WERI-Rb-1 (cell line): ENCODE data around the gene LSG1.
A peak's percentile ranks its signal among the peaks of the same experiment; 100 is the strongest.
"Not testable (repeated sequence)": the region's sequence is repeated elsewhere in the genome, so short reads cannot be mapped to it uniquely, and the experiment has no call there.

ENCODE experiments used
- DNase-seq: peaks from one replicate; pipeline ENCODE4 v3.0.0-alpha.2; 2020
- H3K27ac ChIP-seq: fragments of 250-450 bp; sonication (Bioruptor Pico); 2 replicates; pipeline ENCODE4 v1.5.1; 2020; ENCODE audit warnings: mild to moderate bottlenecking, moderate library complexity
- H3K27me3 ChIP-seq: fragments of 250-450 bp; sonication (Bioruptor Pico); 2 replicates; pipeline ENCODE4 v1.5.1; 2021; ENCODE audit warnings: mild to moderate bottlenecking, low read depth, moderate library complexity; ENCODE audit not compliant: insufficient read depth, severe bottlenecking
- H3K36me3 ChIP-seq: fragments of 250-450 bp; sonication (Bioruptor Pico); 2 replicates; pipeline ENCODE4 v1.5.1; 2020; ENCODE audit warnings: mild to moderate bottlenecking, moderate library complexity
- H3K4me3 ChIP-seq: 2 replicates; pipeline ENCODE4 v1.5.1; 2011; ENCODE audit warnings: low read depth, mild to moderate bottlenecking, control low read depth, low read length
- H3K9me3 ChIP-seq: fragments of 250-450 bp; sonication (Bioruptor Pico); 2 replicates; pipeline ENCODE4 v1.5.1; 2021; ENCODE audit warnings: mild to moderate bottlenecking, moderate library complexity; ENCODE audit not compliant: severe bottlenecking
- TF ChIP-seq, protein P1 (sequence below): IDR thresholded peaks from 2 replicates; pipeline ENCODE4 v1.5.1; 2011; ENCODE audit warnings: low read depth, mild to moderate bottlenecking, control low read depth, inconsistent platforms, low read length

The LSG1 gene

DNA sequence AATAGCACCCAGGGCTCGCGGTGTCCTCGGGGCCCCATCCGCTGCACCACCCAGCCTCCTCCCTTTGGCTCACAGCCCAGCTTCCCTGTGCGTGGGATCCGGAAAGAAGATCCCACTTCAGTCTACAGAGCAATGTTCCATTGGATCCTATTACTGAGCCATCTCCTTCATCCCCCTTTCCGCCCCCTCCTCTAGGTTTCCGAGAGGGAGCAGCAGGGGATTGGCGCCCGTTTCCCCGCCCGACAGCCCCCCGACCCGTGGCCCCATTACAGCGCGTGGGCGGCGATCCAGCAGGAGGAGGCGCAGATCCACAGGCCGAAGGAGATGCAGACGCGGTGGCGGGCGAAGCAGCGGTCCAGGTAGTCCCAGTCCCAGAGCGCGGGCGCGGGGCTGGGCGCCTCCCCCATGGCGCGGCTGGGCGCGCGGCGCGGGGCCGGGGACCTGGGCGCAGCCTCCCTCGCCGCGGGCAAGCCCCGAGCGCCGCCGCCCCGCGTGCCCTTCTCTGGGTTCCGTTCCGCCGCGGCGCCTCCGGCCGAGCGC, 39.1 kb downstream of the LSG1 start:
- DNase-seq, result peak; percentile 20
- Histone ChIP-seq H3K4me3 (peak overlapping the region; percentile 59), H3K9me3 (no peaks in the 10 kb centered on the region), H3K36me3 (no peaks in the 10 kb centered on the region), H3K27me3 (no peaks in the 10 kb centered on the region), H3K27ac (peak overlapping the region; percentile 54)
- TF ChIP-seq, protein P1, sequence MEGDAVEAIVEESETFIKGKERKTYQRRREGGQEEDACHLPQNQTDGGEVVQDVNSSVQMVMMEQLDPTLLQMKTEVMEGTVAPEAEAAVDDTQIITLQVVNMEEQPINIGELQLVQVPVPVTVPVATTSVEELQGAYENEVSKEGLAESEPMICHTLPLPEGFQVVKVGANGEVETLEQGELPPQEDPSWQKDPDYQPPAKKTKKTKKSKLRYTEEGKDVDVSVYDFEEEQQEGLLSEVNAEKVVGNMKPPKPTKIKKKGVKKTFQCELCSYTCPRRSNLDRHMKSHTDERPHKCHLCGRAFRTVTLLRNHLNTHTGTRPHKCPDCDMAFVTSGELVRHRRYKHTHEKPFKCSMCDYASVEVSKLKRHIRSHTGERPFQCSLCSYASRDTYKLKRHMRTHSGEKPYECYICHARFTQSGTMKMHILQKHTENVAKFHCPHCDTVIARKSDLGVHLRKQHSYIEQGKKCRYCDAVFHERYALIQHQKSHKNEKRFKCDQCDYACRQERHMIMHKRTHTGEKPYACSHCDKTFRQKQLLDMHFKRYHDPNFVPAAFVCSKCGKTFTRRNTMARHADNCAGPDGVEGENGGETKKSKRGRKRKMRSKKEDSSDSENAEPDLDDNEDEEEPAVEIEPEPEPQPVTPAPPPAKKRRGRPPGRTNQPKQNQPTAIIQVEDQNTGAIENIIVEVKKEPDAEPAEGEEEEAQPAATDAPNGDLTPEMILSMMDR, result no peak

DNA sequence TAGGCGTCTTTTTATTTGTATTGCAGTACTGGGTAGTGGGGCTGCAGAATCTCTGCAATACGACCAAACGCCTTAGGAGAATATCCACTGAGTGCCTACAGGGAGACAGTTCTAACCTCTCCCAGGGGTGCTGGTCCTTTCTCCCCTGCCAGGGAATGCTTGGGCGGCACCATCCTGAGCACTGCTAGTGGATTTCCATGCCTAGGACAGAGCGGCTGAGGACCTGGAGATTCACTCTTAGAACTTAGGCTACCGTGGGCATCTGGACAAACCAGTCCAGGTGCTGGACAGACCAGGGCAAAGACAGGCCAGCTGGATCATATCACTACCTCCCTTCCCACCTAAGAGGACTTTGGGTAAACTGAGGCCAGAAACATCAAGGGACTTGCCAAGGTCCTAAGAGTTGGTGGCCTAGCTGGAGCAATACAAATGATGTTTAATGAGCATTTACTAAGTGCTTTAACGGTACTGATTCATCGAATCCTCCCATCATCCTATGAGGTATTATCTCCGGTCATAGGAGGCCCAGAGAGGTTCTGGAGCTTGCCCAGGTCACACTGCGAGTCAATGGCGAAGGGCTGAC, 39.7 kb downstream of the LSG1 start:
- no peak overlapping the region for H3K27ac ChIP-seq
- H3K27me3 ChIP-seq, result no peaks in the 10 kb centered on the region
- H3K9me3 ChIP-seq, result no peaks in the 10 kb centered on the region
- H3K4me3 ChIP-seq, result peak overlapping the region; percentile 59
- DNase-seq, result no peak
- peaks cover 2% of the 10 kb centered on the region; the same call in 1 of the 2 replicates for H3K36me3 ChIP-seq
- TF ChIP-seq, protein P1, result no peak

DNA sequence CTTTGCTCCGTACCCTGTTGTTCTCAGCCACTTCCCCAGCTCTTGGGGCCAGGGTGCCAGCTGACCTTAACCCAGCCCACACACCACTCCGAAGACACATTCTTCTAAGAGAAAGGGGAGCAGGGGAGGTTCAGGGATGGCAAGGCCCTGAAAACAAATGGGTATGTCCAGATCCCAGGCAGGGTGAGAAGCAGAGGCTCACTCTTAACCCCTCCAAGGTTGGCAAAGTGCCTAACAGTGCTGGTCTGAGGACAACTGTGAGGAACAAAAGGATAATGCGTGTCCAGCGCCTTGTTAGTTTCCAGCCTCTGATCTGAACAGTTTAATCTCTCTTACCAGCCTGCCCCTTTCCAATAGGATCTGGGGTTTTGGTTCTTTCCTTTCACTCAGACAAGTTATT, 40.3 kb downstream of the LSG1 start:
- DNase-seq, result no peak
- peaks cover 2% of the 10 kb centered on the region; the same call in 1 of the 2 replicates for H3K36me3 ChIP-seq
- no peak overlapping the region for H3K27ac ChIP-seq
- no peak overlapping the region for H3K4me3 ChIP-seq
- no peaks in the 10 kb centered on the region for H3K27me3 ChIP-seq
- TF ChIP-seq, protein P1, result no peak
- H3K9me3 ChIP-seq, result no peaks in the 10 kb centered on the region

DNA sequence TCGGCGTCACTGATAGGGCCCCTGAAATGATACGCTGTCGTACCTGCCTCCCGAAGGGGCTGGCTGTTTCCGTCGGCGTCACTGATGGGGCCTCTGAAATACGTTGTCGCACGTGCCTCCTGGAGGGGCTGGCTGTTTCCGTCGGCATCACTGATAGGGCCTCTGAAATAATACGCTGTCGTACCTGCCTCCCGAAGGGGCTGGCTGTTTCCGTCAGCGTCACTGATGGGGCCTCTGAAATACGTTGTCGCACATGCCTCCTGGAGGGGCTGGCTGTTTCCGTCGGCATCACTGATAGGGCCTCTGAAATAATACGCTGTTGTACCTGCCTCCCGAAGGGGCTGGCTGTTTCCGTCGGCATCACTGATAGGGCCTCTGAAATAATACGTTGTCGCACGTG, 41.3 kb downstream of the LSG1 start:
- H3K27me3 ChIP-seq, H3K36me3 ChIP-seq, DNase-seq, H3K27ac ChIP-seq, H3K4me3 ChIP-seq, H3K9me3 ChIP-seq: not testable (repeated sequence)

DNA sequence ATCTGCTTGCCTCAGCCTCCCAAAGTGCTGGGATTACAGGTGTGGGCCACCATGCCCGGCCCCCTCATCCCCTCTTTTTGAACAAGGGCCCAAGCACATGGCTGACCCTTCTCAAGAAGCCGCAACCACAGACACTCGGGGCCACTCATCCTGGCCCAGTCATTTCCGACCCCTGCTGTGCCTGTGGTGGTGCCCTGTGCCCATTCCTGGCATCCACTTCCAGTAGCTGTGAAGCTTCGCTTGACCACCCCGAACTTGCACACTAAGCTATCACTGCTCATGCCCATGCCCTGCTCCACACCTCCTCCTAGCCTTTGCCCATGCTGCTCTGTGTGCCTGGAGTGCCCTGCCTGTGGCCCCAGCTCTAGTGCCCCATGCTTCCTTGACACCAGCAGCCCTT, 47.0 kb downstream of the LSG1 start:
- Histone ChIP-seq H3K27ac (no peak overlapping the region), H3K36me3 (peaks cover 2% of the 10 kb centered on the region; the same call in 1 of the 2 replicates)
- no peak for DNase-seq

DNA sequence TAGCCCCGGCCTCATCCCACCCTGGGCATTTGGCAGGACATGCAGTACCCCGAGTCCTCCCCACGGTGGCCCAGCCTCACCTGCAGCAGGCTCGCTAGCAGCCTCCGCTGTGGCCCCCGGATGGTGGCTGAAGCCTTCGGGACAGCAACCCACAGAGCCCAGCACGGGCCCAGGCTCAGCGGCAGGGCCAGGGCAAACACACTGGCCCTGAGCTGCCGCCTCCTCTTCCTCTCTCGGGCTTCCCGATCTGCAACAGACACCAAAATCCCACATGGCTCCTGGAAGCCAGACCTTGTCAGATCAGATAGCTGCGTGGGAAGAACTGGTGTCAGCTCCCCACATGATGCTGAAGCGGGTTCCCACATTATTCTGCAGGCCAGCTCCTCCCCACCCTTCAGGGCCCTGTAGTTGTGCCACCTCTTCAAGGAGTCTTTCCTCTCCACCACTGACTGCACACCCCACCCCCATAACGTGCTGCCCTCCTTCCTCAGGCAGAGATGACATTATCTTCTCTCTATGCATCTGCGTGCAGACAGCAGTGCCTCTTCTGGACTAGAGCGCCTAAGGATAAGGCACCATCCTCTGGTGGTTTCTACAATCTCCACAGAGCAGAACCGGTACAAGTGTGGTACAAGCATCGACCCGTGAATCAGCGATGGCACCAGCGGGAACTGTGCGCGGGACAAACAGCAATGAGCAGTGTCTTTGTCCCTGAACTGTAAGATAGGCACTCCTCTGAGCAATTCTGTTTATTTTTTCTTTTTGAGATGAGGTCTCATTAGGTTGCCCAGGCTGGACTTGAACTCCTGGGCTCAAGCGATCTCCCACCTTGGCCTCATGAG, 48.3 kb downstream of the LSG1 start:
- Histone ChIP-seq H3K4me3 (no peak overlapping the region), H3K9me3 (no peaks in the 10 kb centered on the region), H3K27me3 (no peaks in the 10 kb centered on the region), H3K36me3 (peaks cover 2% of the 10 kb centered on the region; the same call in 1 of the 2 replicates), H3K27ac (no peak overlapping the region)
- TF ChIP-seq, protein P1, result no peak
- DNase-seq, result no peak

More for the DNA sequence above, 47.0 kb downstream of the LSG1 start:
- TF ChIP-seq, protein P1, result no peak
- Histone ChIP-seq H3K27me3 (no peaks in the 10 kb centered on the region), H3K9me3 (no peaks in the 10 kb centered on the region), H3K4me3 (no peak overlapping the region)
